Stimulated activated CD4-positive, alpha-beta T cell treated with anti-CD3 and anti-CD28 coated beads, Interleukin-2, amount 100 ng/mL, for 24 hours (primary cell): ENCODE measurements around the gene CD9.
"Not testable (repeated sequence)": the region's sequence is repeated elsewhere in the genome, so short reads cannot be mapped to it uniquely, and the experiment has no call there.

Source experiments
- DNase-seq, 2 donors: peaks; one replicate each; pipeline ENCODE4 v3.0.0-alpha.2; 2020

Gene CD9

DNA sequence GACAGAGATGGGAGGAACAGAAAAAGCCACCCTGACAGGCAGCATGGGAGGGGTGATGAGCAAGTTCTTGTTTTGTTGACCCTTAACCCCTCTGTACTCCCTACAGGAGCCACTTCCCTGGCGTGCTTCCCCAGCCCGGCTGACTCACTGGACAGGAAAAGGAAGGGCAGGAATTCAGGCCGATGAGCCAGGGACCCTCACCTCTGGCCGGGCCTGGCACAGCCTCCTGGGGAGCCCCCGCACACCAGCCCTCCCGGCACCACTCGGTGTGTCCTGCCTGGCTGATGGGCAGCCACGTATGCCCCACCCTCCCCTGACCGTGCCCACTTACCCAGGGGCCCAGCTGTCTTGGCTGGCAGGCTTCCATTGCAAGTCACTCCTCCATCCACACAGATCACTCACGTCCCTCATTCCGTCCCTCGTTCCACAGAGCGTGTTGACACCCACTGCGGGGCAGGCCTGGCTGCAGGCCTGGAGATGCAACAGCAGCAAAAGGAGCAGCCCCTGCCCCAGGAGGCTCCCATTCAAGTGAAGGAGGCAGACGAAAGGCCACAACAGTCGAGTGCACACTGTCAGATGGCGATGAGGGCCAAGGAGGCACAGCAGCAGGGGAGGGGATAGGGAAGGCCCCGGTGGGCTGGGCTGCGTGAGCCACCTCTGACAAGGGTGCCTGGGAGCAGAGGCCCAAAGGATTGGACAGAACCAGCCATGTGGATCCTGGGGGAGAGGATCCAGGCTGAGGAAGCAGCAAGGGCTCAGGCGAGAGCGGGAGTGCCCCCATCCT lies 19.7 kb upstream of the CD9 start:
- DNase-seq, result no peak

DNA sequence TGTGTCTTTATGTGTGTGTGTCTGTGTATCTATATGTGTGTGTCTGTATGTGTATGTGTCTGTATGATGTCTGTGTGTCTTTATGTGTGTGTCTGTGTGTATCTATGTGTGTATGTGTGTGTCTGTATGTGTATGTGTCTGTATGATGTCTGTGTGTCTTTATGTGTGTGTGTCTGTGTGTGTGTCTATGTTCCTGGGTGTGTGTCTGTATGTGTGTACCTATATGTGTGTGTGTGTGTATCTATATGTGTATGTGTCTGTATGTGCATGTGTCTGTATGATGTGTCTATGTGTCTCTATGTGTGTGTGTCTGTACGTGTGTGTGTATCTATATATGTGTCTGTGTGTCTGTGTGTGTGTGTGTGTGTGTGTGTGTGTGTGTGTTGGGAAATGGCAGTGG lies 19.0 kb upstream of the CD9 start:
- no peak for DNase-seq

DNA sequence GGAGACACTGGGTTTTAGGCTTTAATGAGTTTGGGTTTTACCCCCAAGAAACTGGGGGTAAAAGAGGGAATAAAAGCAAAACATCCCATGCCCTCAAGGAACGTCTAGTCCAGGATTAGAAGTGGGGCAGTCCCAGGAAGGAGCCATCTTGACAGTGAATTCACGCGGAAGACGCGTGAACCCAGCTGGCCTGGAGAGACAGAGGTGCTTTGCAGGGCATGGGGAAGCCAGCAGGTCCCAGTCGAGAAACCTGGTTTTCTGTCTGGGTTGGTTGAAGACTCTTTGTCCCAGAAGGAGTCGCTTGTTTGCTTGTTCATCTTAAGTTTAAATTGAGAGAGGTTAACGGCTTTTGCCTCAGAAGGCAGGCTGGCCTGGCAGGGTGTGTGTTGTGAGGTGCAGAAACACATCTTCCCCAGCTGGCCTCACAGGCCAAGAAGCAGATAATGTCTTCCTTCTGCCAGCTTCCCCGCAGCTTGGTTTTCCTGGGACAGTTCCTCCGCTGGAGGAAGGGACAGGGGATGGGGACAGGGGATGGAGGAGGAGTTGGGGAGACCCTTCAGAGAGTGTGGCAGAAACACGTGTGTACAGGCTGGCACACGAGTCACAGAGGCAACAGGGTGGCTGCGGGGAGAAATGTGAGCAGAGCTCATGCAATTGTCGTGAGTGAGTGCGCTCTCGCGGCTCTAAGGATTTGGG lies 18.5 kb upstream of the CD9 start:
- DNase-seq, result no peak

DNA sequence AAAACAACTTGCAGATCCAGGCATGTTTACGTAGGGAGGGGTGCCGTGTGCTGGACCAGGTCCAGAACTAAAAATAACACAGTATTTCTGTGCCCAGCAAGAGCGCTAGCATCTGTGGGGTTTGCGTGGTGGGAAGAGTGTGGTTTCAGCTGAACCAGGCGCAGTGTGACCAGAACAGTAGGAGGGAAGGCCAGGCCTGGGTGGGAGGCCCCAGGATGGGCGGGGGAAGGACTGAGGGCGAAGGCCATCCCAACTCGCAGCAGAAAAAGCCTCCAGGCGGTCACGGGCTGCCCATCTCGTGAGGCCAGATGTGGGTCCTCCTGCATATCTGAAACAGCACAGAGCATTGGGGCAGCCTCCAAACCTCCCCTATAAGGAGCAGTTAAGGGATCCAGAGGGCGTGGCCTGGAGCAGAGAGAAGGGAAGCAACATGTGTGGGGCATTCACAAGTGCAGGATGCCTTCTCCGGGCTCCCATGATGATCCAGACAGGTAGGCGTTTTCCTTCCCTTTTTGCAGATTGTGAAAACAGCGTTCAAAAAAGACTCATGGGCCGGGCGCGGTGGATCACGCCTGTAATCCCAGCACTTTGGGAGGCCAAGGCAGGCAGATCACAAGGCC lies 17.8 kb upstream of the CD9 start:
- no peak for DNase-seq

DNA sequence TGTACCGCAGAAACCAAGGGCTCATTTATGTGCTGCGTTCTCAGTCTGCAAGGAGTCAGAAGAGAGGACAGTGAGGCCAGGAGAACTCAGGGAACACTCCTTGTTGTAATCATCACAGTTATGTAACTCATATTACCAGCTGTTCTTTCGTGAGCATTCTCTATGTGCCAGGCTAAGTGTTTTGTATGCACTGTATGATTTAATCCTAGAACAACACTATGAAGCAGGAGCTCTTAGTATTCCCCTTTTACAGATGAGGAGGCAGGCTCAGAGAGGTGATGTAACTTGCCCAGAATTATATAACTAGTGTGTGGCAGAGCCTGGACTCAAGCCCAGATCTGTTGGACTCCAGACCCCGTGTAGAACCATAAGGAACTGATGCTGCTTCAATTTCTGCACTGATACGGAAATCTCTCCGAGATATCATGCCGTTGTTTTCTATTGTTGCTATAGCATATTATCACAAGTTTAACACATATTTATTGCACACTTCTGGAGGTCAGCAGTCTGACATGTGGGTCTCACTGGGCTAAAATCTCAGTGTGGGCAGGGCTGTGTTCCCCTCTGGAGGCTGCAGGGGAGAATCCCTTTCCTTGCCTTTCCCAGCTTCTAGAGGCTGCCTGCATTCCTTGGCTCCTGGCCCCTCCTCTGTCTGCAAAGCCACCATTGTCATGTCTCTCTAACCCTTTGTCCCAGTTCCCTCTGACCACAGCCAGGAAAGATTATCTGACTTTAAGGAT lies 16.3 kb upstream of the CD9 start:
- no peak for DNase-seq

DNA sequence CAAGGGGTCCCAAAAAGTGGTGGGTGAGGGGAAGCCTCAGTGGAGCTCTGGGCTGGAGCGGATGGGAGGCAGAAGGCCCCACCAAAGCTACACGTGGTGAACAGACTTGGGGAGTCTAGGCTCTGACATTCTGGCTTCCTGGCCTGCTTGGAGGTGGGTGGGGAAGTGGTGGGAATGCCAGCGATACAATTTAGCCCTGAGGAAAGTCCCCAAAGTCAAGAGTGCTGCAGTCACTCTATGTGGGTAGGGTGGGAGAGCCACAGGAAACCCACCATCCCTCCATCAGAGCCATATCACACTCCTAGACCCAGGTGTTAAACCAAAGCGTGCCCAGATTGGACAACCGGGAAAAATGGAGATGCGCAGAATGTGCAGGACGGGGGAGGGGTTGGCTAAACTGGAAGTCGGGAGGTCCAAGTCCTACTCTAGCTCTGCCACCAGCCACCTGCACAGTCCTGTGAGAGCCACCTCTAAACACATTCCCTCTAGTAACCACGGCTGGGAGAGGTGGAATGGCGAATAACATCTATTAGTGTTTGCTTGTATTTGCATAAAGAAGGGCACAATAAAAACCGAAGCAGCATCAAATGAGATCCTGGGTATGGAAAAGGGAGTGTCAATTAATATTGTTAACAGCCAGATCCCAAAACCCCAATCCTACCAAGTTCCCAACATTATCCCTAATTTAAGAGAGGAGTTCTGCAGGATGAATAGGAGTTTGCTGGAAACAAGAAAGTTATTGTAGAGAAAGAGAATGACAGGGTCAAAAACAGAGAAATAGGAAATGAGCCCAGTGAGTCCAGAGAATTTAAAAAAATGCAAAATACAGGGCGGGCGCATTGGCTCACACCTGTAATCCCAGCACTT lies 14.0 kb upstream of the CD9 start:
- no peak for DNase-seq

DNA sequence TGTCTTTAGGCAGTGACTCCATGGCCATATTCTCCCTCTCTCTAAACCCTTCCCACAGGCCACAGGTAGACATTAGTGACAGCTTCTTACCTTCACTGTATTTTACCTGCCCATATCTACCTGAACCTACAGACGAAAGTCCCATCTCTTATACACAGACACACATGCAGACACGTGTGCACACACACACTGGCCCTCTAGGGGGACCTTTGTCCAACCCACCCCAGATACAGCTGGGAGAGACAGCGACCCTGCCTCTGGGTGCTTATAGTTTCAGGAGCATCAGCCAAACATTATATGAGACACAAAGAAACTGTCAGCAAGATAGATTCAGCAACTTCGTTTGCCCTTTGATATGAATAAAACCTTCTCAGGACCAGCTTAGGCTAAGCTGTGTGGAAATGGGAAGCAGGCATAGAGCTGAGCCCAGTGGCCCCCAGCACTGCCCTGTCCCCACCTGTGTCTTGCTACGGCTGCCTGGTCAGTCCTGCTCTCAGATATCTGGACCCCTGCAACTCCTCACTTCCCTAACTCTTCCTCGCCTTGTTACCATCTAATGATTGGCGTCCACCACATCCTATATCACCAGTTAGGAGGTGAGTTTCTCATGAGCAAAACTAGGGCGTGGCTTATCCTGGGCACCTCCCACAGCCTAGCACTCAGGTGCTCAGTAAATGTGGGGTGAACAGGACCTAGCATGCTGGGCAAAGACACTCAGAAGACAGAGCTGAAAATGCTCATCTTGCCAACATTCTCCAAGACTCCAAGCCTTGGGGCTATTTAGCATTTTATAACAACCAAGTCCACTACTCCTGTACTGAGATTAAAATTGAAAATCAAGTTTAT lies 12.0 kb upstream of the CD9 start:
- DNase-seq, result no peak

DNA sequence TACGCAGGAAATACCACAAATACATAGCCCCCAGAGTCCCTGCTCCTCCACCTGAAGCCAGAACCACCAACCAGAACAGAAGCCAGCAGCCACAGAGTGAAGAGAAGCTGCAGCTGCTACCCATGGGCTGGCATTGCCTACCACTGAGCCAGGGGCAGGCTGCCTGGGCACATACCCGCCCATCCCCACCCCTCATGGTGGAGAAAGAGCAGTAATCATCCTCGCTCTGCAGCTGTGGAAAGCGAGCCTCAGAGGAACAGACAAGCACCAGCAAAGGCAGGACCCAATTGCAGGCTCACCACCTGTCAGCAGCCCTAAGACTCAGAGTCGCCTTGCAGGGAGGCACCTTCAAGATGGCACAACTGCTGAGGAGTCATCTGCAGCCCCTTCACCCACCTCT lies 11.2 kb upstream of the CD9 start:
- no peak for DNase-seq

DNA sequence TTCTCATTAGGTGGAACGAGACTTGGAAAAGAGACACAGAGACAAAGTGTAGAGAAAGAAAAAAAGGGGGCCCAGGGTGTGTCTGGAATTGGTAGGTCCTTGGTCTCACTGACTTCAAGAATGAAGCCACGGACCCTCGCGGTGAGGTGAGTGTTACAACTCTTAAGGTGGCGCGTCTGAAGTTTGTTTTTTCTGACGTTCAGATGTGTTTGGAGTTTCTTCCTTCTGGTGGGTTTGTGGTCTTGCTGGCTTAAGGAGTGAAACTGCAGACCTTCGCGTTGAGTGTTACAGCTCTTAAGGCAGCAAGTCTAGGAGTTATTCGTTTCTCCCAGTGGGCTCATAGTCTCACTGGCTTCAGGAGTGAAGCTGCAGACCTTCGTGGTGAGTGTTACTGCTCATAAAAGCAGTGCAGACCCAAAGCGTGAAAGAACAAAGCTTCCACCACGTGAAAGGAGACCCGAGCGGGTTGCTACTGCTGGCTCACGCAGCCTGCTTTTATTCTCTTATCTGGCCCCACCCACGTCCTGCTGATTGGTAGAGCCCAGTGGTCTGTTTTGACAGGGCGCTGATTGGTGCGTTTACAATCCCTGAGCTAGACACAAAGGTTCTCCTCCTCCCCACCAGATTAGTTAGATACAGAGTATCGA lies 10.1 kb upstream of the CD9 start:
- not testable (repeated sequence) for DNase-seq

DNA sequence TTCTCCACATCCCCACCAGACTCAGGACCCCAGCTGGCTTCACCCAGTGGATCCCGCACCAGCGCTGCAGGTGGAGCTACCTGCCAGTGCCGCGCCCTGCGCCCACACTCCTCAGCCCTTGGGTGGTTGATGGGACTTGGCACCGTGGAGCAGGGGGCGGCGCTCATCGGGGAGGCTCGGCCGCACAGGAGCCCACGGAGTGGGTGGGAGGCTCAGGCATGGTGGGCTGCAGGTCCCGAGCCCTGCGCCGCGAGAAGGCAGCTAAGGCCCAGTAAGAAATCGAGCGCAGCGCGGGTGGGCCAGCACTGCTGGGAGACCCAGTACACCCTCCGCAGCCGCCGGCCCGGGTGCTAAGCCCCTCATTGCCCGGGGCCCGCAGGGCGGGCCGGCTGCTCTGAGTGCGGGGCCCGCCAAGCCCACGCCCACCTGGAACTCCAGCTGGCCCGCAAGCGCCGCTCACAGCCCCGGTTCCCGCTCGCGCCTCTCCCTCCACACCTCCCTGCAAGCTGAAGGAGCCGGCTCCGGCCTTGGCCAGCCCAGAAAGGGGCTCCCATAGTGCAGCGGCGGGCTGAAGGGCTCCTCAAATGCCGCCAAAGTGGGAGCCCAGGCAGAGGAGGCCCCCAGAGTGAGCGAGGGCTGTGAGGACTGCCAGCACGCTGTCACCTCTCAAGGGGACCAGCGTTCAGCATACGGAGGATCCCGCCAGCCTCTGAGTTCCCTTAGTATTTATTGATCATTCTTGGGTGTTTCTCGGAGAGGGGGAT lies 9.3 kb upstream of the CD9 start:
- DNase-seq, result not testable (repeated sequence)

DNA sequence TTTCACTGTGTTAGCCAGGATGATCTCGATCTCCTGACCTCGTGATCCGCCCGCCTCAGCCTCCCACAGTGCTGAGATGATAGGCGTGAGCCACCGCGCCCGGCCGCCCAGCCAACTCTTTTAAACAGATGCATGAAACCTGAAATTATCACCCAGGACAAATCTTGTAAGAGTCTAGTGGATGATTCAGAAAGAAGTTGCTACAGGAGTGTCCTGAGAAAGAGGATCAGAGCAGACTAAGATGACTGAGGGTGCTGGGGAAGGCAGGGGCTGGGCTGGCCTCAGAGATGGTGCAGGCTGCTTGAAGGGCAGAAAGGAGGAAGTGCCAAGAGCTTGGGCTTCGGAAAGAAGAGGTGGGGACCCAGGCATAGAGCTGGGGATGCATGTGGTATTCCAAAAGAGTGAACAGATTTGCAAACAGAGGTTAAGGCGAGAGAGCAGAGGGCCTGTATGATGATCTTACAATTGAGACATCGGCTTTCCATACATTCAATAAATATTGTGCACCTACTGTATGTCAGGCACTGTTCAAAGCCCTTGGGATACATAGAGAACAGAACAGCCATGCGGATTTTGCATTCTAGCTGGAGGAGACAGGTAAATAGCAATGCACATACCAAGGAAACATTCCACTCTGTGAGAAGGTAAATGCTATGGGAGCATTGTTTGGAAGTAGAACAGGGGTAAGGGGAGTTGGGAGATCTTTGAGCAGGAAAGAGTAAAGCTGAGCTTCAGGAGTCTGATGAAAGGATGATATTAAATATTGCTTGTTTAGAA lies 7.4 kb upstream of the CD9 start:
- DNase-seq, result no peak

DNA sequence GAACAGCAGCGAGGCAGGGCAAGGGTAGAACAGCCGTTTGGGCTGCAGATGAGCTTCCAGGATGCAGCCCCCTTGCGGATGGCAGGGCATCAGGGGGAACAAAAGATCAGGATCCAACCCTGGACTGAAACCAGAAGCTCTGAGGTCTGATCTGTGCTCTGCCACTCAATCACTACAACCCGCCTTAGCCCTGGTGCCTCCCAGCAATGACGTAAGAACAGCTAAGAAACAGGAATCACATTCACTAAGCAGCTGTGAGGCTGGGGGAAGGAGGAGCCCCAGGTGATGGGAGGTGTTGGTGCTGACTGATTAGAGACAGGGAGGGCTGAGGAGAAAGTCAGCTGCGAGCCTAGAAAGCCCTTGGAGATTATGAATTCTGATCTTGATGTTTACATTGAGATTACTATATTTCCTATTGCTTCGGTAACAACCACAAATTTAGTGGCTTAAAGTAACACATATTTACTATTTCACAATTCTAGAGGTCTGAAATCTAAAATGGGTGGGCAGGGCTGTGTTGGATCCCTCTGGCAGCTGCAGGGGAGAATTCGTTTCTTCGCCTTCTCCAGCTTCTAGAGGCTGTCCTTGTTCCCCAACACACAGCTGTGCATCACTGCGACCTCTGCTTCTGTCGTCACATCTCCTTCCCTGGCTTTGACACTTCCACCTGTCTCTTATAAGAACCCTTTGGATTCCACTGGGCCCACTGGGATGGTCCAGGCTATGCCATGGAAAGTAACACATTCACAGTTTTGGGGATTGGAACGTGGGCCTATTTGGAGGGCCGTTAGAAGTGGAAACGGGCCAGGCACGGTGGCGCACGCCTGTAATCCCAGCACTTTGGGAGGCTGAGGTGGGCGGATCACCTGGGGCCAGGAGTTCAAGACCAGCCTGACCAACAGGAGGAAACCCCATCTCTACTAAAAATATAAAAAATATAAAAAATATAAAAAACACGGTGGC lies 6.1 kb upstream of the CD9 start:
- no peak for DNase-seq

DNA sequence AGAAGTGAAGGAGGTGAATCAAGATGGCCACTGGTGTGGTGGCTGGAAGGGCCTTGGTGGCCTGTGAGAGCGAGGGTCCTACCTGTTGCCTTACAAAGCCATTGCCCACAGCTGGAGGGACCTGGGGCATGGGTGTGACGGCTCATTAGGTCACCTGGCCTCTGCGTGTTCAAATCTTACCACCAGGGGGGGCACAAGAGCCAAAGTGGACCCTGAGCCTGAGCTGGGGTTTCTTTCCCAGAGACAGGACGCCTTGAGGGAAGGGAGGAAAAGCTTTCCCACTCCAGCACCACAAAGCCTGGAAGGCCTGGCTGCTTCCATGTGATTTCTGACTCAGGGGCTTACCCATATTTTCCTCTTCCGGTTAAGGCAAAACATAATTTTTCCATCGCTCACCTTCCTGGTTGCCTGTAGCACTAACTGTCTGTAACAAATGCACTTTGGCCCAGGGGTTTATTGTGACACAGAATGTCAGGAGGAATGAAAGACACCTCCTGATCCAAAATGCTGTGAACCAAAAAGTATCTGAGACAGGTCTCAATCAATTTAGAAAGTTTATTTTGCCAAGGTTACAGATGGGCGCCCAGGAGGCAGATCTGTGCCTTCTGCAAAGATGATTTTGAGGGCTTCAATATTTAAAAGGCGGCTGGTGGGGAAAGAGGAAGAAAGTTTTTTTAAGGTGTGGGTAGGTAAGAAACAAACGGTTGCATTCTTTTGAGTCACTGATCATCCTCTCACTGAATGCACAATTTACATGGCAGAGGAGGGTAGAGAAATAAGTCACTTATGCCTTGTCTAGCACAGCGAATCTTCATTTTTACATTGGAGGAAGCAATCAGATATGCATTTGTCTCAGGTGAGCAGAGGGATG lies 4.3 kb upstream of the CD9 start:
- DNase-seq, result peak; percentile 83 to 86

DNA sequence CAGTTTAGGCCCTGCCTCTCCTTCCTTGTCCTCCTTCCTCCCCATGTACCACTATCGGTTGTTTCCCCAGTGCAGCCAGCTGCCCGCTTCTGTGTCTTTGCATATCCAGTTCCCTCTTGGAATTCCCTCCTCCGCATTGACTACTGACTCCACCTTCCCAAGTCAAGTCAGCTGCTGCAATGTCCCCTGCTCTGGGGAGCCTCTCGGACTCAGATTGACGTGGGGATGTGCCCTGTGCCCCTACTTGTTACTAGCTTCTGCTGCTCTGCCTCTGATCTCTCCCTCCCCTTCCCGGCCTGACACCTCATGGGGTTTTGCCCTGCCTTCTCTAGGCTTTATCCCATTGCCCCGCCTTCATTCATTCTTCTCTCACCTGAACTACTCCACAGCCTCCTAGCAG lies 2.1 kb upstream of the CD9 start:
- DNase-seq, result no peak

DNA sequence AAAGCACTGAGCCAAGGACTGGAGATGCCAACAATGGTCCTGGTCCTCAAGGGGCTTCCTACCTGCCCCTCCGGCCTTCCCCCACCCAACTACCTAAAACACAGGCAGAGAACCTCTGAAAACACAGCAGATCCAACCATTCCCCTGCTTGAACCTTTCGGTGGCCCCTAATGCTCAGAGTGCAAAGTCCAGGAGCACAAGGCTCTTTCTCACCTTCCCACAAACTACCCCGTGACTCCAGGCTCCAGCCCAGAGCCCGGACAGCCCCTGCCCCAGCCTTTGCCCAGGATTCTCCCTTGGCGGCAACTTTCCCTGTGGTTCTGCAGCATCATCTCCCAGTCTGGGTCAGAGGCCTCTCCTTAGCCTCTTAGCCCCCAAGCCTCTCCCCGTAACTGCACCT lies 1.6 kb upstream of the CD9 start:
- DNase-seq, result no peak

DNA sequence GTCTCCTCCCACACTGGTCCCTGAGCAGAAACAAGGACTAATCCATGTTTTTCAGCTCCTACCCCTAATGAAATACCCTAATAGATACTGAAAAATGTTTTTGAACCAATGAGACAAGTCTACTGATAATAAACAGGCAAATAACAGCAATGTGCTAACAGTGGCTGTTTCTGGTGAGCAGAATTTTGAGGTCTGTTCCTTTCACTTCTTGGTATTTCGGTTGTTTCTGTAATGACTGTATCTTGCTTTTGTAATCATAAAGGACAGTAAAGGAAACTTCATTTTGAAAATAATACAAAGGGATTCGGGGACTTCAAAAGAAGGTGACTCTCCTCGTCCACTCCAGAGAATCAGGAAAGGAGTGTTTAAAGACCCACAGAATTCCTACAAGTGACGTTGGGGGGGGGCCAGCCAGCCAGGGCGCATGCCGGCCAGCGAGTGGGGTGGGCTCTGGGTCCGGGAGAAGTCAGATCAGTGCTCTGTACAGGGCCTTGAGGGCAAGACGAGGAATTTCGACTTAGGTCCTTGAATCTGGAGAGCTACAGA lies 1.1 kb upstream of the CD9 start:
- no peak for DNase-seq
